HepG2 (cell line): ENCODE measurements around the gene OPN3. TPM values are rescaled to one million over a fixed set of nuclear protein-coding genes. Genes with fewer than 3 reads are reported as not detected.

Source experiments
- CC2D1A ChIP-seq: sonication (generic); formaldehyde crosslinking; IDR thresholded peaks from 2 replicates; pipeline ENCODE4 v1.8.1; 2023; ENCODE audit warnings: mild to moderate bottlenecking, missing genetic modification reagents
- NPAS2 ChIP-seq: sonication (generic); formaldehyde crosslinking; IDR thresholded peaks from 2 replicates; pipeline ENCODE4 v1.8.0; 2022; ENCODE audit warnings: mild to moderate bottlenecking, missing genetic modification reagents, borderline replicate concordance
- SP5 ChIP-seq: IDR thresholded peaks from 2 replicates; pipeline ENCODE4 v1.6.1; 2016; ENCODE audit warnings: low read depth, borderline replicate concordance
- ZNF496 ChIP-seq: sonication (generic); formaldehyde crosslinking; IDR thresholded peaks from 2 replicates; pipeline ENCODE4 v1.8.1; 2023; ENCODE audit warnings: mild to moderate bottlenecking, moderate library complexity, missing genetic modification reagents; ENCODE audit not compliant: insufficient replicate concordance
- polyA plus RNA-seq, 8 experiments: library from polyadenylated mRNA; depleted of rRNA in 3 of 8; stranded (reverse) in 7 of 8; unstranded in 1 of 8; fragments of >200 nt; fragmentation: Illumina TruSeq in 4 of 8; extraction: Trizol in 4 of 8; gene quantifications; 2 replicates each; pipeline versions ENCODE4 v1.2.1 to v1.2.3, GENCODE V29; 2011 to 2016; ENCODE audit warnings: low read depth in 4 of 8, missing spikeins in 1 of 8, mixed read lengths in 1 of 8; ENCODE audit not compliant: insufficient read depth in 1 of 8
- total RNA-seq, 5 experiments: library from RNA; depleted of rRNA; stranded (reverse); fragments of >200 nt; fragmentation: Illumina TruSeq; extraction: Trizol; gene quantifications; 2 replicates each; pipeline ENCODE4 v1.2.3, GENCODE V29; 2016; ENCODE audit warnings: low read depth in 1 of 5
- TF ChIP-seq, protein P1 (sequence below): sonication (generic); formaldehyde crosslinking; IDR thresholded peaks from 2 replicates; pipeline ENCODE4 v1.5.0; 2020; ENCODE audit warnings: mild to moderate bottlenecking, missing genetic modification reagents
- TF ChIP-seq, protein P2 (sequence below): sonication (generic); formaldehyde crosslinking; IDR thresholded peaks from 2 replicates; pipeline ENCODE4 v1.5.0; 2020; ENCODE audit warnings: mild to moderate bottlenecking, low read depth, missing genetic modification reagents, borderline replicate concordance
- TF ChIP-seq, protein P3 (sequence below): sonication (generic); formaldehyde crosslinking; IDR thresholded peaks from 2 replicates; pipeline ENCODE4 v1.5.1; 2020; ENCODE audit warnings: mild to moderate bottlenecking, missing genetic modification reagents, borderline replicate concordance
- TF ChIP-seq, protein P4 (sequence below): sonication (generic); formaldehyde crosslinking; IDR thresholded peaks from 2 replicates; pipeline ENCODE4 v1.4.0; 2020; ENCODE audit warnings: mild to moderate bottlenecking, missing genetic modification reagents
- TF ChIP-seq, protein P5 (sequence below): IDR thresholded peaks from 2 replicates; pipeline ENCODE4 v1.6.1; 2016; ENCODE audit warnings: low read depth, borderline replicate concordance

OPN3 gene
- total and polyA plus RNA-seq, 2 of the 13 experiments (the other 11 are each of a cell fraction or from before 2014, with no cell fraction given), result 17.4 to 23.0 TPM

DNA sequence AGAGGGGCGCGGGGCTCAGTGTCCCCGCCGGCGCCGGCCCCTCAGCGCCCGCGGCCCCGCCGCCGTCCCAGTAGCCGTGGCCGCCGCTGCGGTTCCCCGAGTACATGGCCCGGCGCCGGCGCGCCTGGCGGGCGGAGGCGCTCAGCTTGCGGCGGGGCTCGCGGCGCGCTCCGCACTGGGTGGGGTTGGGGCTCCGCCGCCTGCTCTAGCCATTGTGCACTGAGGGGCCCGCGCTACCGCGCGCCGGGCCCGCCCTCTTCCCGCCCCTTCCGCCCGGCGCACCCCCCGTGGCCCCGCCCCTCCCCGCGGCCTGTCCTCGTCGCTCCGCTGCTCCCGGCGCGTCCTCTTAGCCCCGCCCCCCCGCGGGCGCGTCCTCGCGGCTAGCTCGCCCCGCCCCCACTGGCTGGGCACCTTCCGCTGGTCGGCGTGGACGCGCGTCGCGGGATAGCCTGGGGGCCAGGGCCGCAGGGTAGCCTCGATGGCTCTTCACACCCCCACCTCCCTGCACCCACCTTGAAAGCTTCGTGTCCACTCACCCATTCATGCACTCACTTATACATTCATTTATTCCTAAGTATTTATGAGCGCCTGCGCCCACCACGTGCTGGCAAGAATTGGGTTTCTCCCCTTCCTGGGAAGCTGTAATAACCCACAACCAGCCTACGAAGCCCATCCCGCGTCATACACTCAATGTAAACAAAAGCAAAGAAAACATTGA lies at the start of gene OPN3, which contains the start of gene CHML (continued):
- TF ChIP-seq, protein P1, sequence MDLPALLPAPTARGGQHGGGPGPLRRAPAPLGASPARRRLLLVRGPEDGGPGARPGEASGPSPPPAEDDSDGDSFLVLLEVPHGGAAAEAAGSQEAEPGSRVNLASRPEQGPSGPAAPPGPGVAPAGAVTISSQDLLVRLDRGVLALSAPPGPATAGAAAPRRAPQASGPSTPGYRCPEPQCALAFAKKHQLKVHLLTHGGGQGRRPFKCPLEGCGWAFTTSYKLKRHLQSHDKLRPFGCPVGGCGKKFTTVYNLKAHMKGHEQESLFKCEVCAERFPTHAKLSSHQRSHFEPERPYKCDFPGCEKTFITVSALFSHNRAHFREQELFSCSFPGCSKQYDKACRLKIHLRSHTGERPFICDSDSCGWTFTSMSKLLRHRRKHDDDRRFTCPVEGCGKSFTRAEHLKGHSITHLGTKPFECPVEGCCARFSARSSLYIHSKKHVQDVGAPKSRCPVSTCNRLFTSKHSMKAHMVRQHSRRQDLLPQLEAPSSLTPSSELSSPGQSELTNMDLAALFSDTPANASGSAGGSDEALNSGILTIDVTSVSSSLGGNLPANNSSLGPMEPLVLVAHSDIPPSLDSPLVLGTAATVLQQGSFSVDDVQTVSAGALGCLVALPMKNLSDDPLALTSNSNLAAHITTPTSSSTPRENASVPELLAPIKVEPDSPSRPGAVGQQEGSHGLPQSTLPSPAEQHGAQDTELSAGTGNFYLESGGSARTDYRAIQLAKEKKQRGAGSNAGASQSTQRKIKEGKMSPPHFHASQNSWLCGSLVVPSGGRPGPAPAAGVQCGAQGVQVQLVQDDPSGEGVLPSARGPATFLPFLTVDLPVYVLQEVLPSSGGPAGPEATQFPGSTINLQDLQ (CRISPR knock-in tag), result 0 out of 2 replicates have a peak, but pooled peaks have one; percentile 57
- no peak for TF ChIP-seq NPAS2 (CRISPR knock-in tag)
- TF ChIP-seq, protein P2, sequence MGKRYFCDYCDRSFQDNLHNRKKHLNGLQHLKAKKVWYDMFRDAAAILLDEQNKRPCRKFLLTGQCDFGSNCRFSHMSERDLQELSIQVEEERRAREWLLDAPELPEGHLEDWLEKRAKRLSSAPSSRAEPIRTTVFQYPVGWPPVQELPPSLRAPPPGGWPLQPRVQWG (CRISPR knock-in tag), result peak; percentile 58; the same call in 1 of the 2 replicates
- no peak for TF ChIP-seq ZNF496
- TF ChIP-seq, protein P3, sequence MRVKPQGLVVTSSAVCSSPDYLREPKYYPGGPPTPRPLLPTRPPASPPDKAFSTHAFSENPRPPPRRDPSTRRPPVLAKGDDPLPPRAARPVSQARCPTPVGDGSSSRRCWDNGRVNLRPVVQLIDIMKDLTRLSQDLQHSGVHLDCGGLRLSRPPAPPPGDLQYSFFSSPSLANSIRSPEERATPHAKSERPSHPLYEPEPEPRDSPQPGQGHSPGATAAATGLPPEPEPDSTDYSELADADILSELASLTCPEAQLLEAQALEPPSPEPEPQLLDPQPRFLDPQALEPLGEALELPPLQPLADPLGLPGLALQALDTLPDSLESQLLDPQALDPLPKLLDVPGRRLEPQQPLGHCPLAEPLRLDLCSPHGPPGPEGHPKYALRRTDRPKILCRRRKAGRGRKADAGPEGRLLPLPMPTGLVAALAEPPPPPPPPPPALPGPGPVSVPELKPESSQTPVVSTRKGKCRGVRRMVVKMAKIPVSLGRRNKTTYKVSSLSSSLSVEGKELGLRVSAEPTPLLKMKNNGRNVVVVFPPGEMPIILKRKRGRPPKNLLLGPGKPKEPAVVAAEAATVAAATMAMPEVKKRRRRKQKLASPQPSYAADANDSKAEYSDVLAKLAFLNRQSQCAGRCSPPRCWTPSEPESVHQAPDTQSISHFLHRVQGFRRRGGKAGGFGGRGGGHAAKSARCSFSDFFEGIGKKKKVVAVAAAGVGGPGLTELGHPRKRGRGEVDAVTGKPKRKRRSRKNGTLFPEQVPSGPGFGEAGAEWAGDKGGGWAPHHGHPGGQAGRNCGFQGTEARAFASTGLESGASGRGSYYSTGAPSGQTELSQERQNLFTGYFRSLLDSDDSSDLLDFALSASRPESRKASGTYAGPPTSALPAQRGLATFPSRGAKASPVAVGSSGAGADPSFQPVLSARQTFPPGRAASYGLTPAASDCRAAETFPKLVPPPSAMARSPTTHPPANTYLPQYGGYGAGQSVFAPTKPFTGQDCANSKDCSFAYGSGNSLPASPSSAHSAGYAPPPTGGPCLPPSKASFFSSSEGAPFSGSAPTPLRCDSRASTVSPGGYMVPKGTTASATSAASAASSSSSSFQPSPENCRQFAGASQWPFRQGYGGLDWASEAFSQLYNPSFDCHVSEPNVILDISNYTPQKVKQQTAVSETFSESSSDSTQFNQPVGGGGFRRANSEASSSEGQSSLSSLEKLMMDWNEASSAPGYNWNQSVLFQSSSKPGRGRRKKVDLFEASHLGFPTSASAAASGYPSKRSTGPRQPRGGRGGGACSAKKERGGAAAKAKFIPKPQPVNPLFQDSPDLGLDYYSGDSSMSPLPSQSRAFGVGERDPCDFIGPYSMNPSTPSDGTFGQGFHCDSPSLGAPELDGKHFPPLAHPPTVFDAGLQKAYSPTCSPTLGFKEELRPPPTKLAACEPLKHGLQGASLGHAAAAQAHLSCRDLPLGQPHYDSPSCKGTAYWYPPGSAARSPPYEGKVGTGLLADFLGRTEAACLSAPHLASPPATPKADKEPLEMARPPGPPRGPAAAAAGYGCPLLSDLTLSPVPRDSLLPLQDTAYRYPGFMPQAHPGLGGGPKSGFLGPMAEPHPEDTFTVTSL, result no peak
- TF ChIP-seq, protein P4, sequence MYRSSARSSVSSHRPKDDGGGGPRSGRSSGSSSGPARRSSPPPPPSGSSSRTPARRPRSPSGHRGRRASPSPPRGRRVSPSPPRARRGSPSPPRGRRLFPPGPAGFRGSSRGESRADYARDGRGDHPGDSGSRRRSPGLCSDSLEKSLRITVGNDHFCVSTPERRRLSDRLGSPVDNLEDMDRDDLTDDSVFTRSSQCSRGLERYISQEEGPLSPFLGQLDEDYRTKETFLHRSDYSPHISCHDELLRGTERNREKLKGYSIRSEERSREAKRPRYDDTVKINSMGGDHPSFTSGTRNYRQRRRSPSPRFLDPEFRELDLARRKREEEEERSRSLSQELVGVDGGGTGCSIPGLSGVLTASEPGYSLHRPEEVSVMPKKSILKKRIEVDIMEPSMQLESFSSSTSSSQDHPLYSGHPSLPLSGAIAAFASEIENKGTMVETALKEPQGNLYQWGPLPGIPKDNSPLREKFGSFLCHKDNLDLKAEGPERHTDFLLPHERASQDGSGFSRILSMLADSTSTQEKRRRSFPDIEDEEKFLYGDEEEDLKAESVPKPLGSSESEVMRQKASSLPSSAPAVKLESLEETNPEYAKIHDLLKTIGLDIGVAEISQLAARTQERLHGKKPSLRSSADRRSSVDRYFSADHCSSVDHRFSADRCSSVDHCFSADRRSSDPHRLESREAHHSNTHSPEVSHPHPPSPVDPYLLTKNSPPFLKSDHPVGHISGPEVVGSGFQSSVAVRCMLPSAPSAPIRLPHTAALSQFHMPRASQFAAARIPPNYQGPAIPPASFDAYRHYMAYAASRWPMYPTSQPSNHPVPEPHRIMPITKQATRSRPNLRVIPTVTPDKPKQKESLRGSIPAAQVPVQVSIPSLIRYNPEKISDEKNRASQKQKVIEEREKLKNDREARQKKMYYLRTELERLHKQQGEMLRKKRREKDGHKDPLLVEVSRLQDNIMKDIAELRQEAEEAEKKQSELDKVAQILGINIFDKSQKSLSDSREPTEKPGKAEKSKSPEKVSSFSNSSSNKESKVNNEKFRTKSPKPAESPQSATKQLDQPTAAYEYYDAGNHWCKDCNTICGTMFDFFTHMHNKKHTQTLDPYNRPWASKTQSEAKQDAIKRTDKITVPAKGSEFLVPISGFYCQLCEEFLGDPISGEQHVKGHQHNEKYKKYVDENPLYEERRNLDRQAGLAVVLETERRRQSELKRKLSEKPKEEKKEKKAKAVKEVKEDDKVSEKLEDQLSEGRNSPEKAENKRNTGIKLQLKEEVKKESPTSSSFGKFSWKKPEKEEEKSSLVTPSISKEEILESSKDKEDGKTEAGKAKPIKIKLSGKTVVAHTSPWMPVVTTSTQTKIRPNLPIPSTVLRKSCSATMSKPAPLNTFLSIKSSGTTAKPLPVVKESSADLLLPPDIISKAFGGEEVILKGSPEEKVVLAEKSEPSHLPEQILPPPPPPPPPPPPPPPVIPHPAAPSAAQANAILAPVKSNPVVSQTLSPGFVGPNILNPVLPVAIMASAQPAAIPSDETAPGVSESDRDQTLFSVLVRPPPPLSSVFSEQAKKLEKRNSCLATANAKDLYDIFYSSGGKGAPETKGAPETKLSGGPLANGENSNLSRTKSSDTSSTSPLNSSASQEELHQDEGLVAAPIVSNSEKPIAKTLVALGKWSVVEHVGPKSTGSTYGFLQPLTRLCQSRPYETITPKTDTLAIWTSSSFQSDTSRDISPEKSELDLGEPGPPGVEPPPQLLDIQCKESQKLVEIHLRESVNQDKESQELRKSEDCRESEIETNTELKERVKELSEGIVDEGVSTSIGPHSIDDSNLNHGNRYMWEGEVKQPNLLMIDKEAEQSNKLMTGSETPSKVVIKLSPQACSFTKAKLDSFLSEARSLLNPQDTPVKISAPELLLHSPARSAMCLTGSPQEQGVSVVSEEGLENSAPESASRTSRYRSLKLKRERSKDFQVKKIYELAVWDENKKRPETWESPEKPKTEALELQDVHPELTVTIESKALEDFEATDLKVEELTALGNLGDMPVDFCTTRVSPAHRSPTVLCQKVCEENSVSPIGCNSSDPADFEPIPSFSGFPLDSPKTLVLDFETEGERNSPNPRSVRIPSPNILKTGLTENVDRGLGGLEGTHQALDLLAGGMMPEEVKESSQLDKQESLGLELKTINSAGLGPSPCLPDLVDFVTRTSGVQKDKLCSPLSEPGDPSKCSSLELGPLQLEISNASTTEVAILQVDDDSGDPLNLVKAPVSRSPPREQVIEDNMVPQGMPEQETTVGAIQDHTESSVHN (CRISPR knock-in tag), result no peak
- no peak for TF ChIP-seq CC2D1A (CRISPR knock-in tag)
- TF ChIP-seq, protein P5, sequence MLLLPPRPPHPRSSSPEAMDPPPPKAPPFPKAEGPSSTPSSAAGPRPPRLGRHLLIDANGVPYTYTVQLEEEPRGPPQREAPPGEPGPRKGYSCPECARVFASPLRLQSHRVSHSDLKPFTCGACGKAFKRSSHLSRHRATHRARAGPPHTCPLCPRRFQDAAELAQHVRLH (CRISPR knock-in tag), result no peak
- TF ChIP-seq SP5 (CRISPR knock-in tag), result no peak; the same call in 1 of the 2 replicates
